ENCODE measurements around the gene COL16A1. TPM values are rescaled to one million over a fixed set of nuclear protein-coding genes. Genes with fewer than 3 reads are reported as not detected.
A peak's percentile ranks its signal among the peaks of the same experiment; 100 is the strongest.

Gene COL16A1
- polyA plus RNA-seq, 2 donors = 12.2 to 25.2 TPM

DNA sequence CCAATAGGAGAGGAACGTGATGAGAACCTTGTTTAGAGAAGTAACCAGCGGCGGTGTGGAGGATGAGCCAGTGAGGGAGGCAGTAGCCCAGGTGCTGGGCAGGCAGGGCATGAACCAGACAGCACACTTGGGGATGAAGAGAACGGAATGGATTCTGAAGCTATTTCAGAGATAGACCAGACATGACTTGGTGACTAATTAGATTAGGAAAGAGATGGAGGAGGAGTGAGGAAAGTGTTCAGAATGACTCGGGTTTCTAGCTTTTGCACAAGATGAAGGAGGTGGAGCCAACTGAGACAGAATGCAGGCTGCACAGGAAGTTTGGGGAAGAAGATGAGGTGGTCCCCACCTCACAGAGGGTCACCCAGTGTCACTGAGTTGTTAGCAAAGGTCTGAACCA is 64.3 kb downstream of the COL16A1 start:
- H3K27me3 ChIP-seq (ENCODE audit: control insufficient read depth in 1 of 2, insufficient read depth in 2 of 2, low read length in 2 of 2) = no peaks in the 10 kb centered on the region
- H3K36me3 ChIP-seq (ENCODE audit: control insufficient read depth in 2 of 2, insufficient read depth in 2 of 2, low read length in 1 of 2) = peaks cover 2 to 3% of the 10 kb centered on the region in 2 donors
- no peak overlapping the region for H3K4me3 ChIP-seq (ENCODE audit: low read depth in 1 of 2, low read length in 2 of 2)
- peak overlapping the region in 1 of 2 donors; percentile 65 for H3K27ac ChIP-seq (ENCODE audit: low read depth in 2 of 2, low read length in 1 of 2)
- no peaks in the 10 kb centered on the region for H3K9me3 ChIP-seq (ENCODE audit: control insufficient read depth in 2 of 2, insufficient read depth in 1 of 2, low read depth in 1 of 2, low read length in 1 of 2)
- H3K4me1 ChIP-seq (ENCODE audit: control insufficient read depth in 2 of 2, insufficient read depth in 2 of 2, low read length in 1 of 2) = peaks cover 5 to 7% of the 10 kb centered on the region in 2 donors
- 53 to 56% methylated on average over 5 of the region's 5 CpGs for WGBS, 2 donors

DNA sequence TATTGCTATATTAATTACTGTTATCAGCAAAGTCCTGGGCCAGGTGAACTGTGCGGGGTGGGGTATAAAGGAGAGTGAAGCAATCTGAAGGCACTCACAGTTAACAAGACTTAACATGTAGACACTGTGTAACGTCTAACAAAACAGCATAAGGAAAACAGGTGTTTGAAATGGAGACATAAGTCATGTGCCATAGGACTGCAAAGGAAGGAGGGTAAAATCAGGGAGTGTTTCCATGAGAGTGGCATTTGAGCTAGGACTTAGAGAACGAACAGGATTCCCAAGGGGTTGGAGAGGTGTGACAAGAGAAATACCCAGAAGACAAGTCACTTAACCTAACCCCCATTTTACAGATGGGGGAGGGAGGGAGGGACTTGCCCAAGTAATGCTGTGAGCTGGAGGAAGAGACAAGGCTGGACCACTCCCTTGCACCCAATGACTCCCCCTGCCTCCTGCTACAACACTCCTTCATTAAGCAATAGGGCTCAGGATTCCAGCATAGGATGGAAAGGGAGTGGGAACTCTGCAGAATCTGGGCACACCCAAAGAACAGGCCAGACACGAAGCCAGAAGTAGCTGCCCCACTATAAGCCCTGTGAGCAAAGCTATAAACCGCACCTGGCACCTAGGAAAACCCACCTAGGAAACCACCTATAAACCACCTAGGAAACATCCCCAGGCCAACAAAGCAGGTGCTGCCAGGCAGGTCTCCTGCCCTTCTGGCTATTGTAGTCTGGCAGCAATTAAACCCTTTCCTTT is 65.7 kb downstream of the COL16A1 start:
- Histone ChIP-seq H3K4me1 (ENCODE audit: control insufficient read depth in 2 of 2, insufficient read depth in 2 of 2, low read length in 1 of 2) (peaks cover 6 to 7% of the 10 kb centered on the region in 2 donors), H3K36me3 (ENCODE audit: control insufficient read depth in 2 of 2, insufficient read depth in 2 of 2, low read length in 1 of 2) (peaks cover 3 to 6% of the 10 kb centered on the region in 2 donors), H3K4me3 (ENCODE audit: low read depth in 1 of 2, low read length in 2 of 2) (no peak overlapping the region), H3K9me3 (ENCODE audit: control insufficient read depth in 2 of 2, insufficient read depth in 1 of 2, low read depth in 1 of 2, low read length in 1 of 2) (no peaks in the 10 kb centered on the region), H3K27me3 (ENCODE audit: control insufficient read depth in 1 of 2, insufficient read depth in 2 of 2, low read length in 2 of 2) (no peaks in the 10 kb centered on the region), H3K27ac (ENCODE audit: low read depth in 2 of 2, low read length in 1 of 2) (peak overlapping the region; percentile 47 to 87)
- 27 to 38% methylated on average over 5 of the region's 5 CpGs for WGBS, 2 donors

DNA sequence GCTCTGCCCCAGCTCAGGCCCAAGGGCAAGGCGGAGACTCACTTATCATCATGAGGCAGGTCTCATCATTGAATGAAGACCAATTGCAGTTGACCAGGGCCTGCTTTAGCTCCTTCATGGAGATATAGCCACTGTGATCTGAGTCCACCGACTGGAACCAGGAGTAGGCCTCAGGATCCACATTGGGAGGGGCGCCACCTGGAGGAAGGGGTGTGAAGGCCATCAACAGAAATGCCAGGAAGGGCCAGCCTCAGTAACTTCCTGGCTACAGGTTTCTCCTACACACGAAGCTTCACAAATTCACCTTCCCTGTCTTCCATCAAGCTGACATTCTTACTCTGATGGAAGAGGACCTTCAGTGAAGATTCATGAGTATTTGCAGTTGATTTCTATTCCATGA is 70.7 kb downstream of the COL16A1 start:
- Histone ChIP-seq H3K27ac (ENCODE audit: low read depth in 2 of 2, low read length in 1 of 2) (no peak overlapping the region), H3K27me3 (ENCODE audit: control insufficient read depth in 1 of 2, insufficient read depth in 2 of 2, low read length in 2 of 2) (no peaks in the 10 kb centered on the region), H3K36me3 (ENCODE audit: control insufficient read depth in 2 of 2, insufficient read depth in 2 of 2, low read length in 1 of 2) (peaks cover 17 to 37% of the 10 kb centered on the region in 2 donors), H3K9me3 (ENCODE audit: control insufficient read depth in 2 of 2, insufficient read depth in 1 of 2, low read depth in 1 of 2, low read length in 1 of 2) (no peaks in the 10 kb centered on the region), H3K4me3 (ENCODE audit: low read depth in 1 of 2, low read length in 2 of 2) (no peak overlapping the region), H3K4me1 (ENCODE audit: control insufficient read depth in 2 of 2, insufficient read depth in 2 of 2, low read length in 1 of 2) (peaks cover under 1 to 4% of the 10 kb centered on the region in 2 donors)
- 61 to 70% methylated on average over 4 of the region's 4 CpGs for WGBS, 2 donors

DNA sequence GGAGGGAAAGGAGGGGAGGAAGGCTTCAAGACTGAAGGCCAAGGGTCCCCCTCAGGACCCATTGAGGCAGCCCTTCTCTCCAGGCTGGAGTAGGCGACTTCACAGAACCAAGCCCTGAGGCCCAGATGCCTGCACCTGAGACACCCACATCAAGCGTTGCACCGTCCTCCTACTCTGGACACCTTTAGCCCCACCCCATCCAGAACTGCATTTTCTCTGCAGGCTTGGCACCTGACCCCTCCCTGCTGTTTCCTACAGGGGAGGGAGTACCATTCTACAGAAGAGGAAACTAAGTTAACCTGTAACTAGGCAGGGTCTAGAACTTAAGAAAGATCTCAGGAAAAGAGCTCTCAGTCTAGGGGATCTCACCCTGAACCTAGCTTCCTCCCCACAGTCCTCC is 71.2 kb downstream of the COL16A1 start:
- 92 to 97% methylated on average over 3 of the region's 3 CpGs for WGBS, 2 donors
- Histone ChIP-seq H3K4me3 (ENCODE audit: low read depth in 1 of 2, low read length in 2 of 2) (no peak overlapping the region), H3K36me3 (ENCODE audit: control insufficient read depth in 2 of 2, insufficient read depth in 2 of 2, low read length in 1 of 2) (peaks cover 17 to 40% of the 10 kb centered on the region in 2 donors), H3K4me1 (ENCODE audit: control insufficient read depth in 2 of 2, insufficient read depth in 2 of 2, low read length in 1 of 2) (peaks cover under 1 to 3% of the 10 kb centered on the region in 2 donors), H3K27ac (ENCODE audit: low read depth in 2 of 2, low read length in 1 of 2) (no peak overlapping the region), H3K27me3 (ENCODE audit: control insufficient read depth in 1 of 2, insufficient read depth in 2 of 2, low read length in 2 of 2) (no peaks in the 10 kb centered on the region), H3K9me3 (ENCODE audit: control insufficient read depth in 2 of 2, insufficient read depth in 1 of 2, low read depth in 1 of 2, low read length in 1 of 2) (no peaks in the 10 kb centered on the region)

DNA sequence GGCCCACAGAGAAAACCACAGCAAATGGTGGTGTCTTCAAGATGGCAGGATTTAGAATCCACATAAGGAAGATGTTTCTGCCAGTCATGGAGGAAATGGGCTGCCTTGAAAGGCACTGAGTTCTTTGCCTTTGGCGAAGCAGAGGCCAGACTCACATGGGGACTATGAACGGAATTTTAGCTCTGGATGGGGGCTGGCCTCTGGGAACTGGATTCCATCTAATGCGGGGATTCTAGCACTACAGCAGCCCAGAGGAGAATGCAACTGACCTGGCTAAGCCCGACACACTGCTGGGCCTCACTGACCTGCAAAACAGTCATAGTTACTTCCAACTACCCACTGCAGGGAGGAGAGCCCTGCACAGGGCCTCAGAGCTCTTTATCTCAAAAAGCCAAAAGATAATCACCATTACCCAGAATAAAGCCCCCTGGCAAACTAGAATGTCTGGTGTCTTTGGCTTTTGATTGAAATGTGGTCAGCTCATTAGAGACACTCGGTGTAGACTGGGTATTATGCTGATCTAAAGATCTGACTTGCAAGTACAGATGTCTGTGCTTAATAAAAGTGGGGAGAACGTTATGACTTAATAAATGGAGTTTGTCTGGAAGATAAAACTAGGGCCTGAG is 74.8 kb downstream of the COL16A1 start:
- peaks cover 14 to 36% of the 10 kb centered on the region in 2 donors for H3K36me3 ChIP-seq (ENCODE audit: control insufficient read depth in 2 of 2, insufficient read depth in 2 of 2, low read length in 1 of 2)
- H3K4me1 ChIP-seq (ENCODE audit: control insufficient read depth in 2 of 2, insufficient read depth in 2 of 2, low read length in 1 of 2) = peaks cover 3 to 4% of the 10 kb centered on the region in 2 donors
- no peaks in the 10 kb centered on the region for H3K27me3 ChIP-seq (ENCODE audit: control insufficient read depth in 1 of 2, insufficient read depth in 2 of 2, low read length in 2 of 2)
- H3K9me3 ChIP-seq (ENCODE audit: control insufficient read depth in 2 of 2, insufficient read depth in 1 of 2, low read depth in 1 of 2, low read length in 1 of 2) = no peaks in the 10 kb centered on the region
- 86 to 89% methylated on average over 6 of the region's 6 CpGs for whole genome bisulfite sequencing, 2 donors
- no peak overlapping the region for H3K4me3 ChIP-seq (ENCODE audit: low read depth in 1 of 2, low read length in 2 of 2)
- H3K27ac ChIP-seq (ENCODE audit: low read depth in 2 of 2, low read length in 1 of 2) = no peak overlapping the region

DNA sequence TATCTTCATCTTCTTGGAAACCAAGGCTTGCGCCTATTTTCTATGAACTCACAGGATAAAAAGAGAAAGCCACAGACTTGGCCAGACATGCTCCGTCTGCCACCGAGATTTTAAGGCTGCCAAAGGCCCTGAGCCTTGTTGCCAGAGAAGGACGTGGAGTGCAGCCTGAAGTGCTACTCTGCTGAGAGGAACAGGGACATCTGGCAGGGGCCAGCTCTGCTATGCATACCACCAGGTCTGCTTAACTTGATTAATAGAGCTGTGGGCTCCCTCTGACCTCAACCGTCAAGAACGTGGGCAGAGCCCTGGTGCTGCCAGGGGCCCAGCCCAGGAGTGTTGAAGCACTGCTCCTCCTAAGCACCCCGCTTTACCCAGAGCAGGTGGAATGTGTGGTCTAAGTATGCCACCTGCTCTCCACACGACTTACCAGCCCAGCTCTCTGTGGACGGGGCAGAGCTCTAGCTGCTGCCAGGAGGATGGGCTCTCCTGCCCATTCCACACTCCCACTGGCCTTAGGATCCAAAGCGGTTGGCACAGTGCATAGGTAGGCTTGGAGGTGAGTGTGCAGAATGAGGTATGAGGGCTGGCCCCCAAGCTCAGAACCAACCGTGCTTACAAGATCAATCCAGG is 75.8 kb downstream of the COL16A1 start:
- H3K27ac ChIP-seq (ENCODE audit: low read depth in 2 of 2, low read length in 1 of 2) = peak overlapping the region; percentile 26 to 47

DNA sequence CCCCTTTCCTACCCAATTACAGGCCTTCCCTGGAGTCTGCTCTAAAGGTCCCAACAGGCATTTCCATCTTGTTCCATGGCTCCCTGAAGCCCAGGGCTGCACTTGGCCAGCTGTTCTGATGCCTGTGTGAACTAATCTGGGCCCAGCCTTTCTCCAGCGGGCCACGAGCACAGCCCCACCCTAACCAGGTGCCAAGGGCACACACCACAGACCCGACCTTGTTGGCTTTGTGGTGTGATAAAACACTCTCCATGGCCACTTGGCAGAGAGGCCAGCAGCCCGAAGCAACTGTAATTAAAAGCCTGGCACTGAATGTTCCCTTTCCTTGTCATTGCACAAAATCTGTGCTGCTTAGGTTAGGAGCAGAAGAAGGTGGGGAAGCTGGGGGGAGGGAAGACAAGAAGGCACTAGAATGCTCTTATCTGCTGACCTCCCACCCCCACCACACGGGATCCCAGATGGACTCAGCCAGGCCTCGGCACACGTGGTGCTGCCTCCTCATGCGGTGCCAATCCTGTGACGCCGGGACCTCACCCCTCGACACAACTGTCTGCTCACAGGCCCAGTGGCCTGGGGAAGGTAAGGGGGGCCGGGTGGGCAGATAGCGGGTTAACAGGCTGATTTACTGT is 76.4 kb downstream of the COL16A1 start:
- Histone ChIP-seq H3K27me3 (ENCODE audit: control insufficient read depth in 1 of 2, insufficient read depth in 2 of 2, low read length in 2 of 2) (no peaks in the 10 kb centered on the region), H3K9me3 (ENCODE audit: control insufficient read depth in 2 of 2, insufficient read depth in 1 of 2, low read depth in 1 of 2, low read length in 1 of 2) (no peaks in the 10 kb centered on the region), H3K4me1 (ENCODE audit: control insufficient read depth in 2 of 2, insufficient read depth in 2 of 2, low read length in 1 of 2) (peaks cover 0 to 4% of the 10 kb centered on the region in 2 donors), H3K36me3 (ENCODE audit: control insufficient read depth in 2 of 2, insufficient read depth in 2 of 2, low read length in 1 of 2) (peaks cover 14 to 28% of the 10 kb centered on the region in 2 donors), H3K4me3 (ENCODE audit: low read depth in 1 of 2, low read length in 2 of 2) (no peak overlapping the region), H3K27ac (ENCODE audit: low read depth in 2 of 2, low read length in 1 of 2) (peak overlapping the region; percentile 47)
- 44 to 52% methylated on average over 13 of the region's 13 CpGs for WGBS, 2 donors

More for the DNA sequence above, 75.8 kb downstream of the COL16A1 start:
- 53 to 57% methylated on average over 11 of the region's 11 CpGs for WGBS, 2 donors
- H3K36me3 ChIP-seq (ENCODE audit: control insufficient read depth in 2 of 2, insufficient read depth in 2 of 2, low read length in 1 of 2) = peaks cover 14 to 33% of the 10 kb centered on the region in 2 donors
- H3K9me3 ChIP-seq (ENCODE audit: control insufficient read depth in 2 of 2, insufficient read depth in 1 of 2, low read depth in 1 of 2, low read length in 1 of 2) = no peaks in the 10 kb centered on the region
- peaks cover 2 to 4% of the 10 kb centered on the region in 2 donors for H3K4me1 ChIP-seq (ENCODE audit: control insufficient read depth in 2 of 2, insufficient read depth in 2 of 2, low read length in 1 of 2)
- no peak overlapping the region for H3K4me3 ChIP-seq (ENCODE audit: low read depth in 1 of 2, low read length in 2 of 2)
- H3K27me3 ChIP-seq (ENCODE audit: control insufficient read depth in 1 of 2, insufficient read depth in 2 of 2, low read length in 2 of 2) = no peaks in the 10 kb centered on the region

DNA sequence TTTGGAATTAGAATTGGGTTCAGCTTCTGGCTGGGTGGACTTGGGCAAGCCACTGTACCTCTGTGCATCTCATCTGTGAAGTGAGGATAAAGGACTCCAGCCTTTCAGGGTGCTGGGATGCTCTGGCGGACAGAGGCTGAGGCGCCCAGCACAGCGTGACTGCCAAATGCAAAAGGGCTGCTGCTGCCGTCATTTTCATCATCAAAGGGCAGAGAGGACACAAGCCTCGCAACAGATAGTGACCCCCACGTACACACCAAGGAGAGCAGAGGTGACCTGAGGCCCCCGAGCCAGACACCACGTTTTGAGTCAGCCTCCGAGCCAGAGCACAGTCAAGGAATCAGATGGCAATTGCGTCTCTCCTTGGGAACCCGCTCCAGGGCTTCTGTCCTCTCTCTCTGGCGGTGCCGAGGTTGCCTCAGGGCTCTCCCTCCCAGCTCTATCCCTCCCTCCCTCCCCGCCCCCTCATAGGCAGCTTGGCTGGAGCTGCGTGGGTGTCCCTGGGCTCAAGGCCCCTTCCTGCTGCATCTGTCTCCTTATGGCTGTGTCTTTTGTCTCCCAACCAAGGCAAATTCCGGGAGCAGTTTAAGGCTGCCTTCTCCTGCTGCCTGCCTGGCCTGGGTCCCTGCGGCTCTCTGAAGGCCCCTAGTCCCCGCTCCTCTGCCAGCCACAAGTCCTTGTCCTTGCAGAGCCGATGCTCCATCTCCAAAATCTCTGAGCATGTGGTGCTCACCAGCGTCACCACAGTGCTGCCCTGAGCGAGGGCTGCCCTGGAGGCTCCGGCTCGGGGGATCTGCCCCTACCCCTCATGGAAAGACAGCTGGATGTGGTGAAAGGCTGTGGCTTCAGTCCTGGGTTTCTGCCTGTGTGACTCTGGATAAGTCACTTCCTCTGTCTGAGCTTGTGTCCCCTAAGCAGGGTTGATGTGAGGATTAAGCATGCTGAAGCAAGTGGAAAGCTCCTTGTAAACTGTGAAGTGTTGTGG is 77.3 kb downstream of the COL16A1 start:
- Histone ChIP-seq H3K36me3 (ENCODE audit: control insufficient read depth in 2 of 2, insufficient read depth in 2 of 2, low read length in 1 of 2) (peaks cover 8 to 24% of the 10 kb centered on the region in 2 donors), H3K9me3 (ENCODE audit: control insufficient read depth in 2 of 2, insufficient read depth in 1 of 2, low read depth in 1 of 2, low read length in 1 of 2) (no peaks in the 10 kb centered on the region), H3K27ac (ENCODE audit: low read depth in 2 of 2, low read length in 1 of 2) (peak overlapping the region in 1 of 2 donors; percentile 47), H3K4me3 (ENCODE audit: low read depth in 1 of 2, low read length in 2 of 2) (no peak overlapping the region), H3K27me3 (ENCODE audit: control insufficient read depth in 1 of 2, insufficient read depth in 2 of 2, low read length in 2 of 2) (no peaks in the 10 kb centered on the region), H3K4me1 (ENCODE audit: control insufficient read depth in 2 of 2, insufficient read depth in 2 of 2, low read length in 1 of 2) (peaks cover 0 to 4% of the 10 kb centered on the region in 2 donors)
- 75 to 82% methylated on average over 23 of the region's 23 CpGs for WGBS, 2 donors
